Stimulated activated naive CD8-positive, alpha-beta T cell treated with anti-CD3 and anti-CD28 coated beads, Interleukin-15, Interleukin-2, amounts not matched to agents 100 ng/mL and 50 ng/mL, for 24 hours (primary cell): ENCODE results near the gene TBCB.

ENCODE experiments used
- H3K27ac Mint-ChIP-seq: one replicate; pipeline ENCODE4 v1.8.0; 2021; ENCODE audit warnings: mild to moderate bottlenecking, mixed read lengths
- H3K27me3 Mint-ChIP-seq: one replicate; pipeline ENCODE4 v1.8.0; 2021; ENCODE audit warnings: mixed read lengths
- H3K36me3 Mint-ChIP-seq: one replicate; pipeline ENCODE4 v1.8.0; 2021; ENCODE audit warnings: low read depth, mixed read lengths
- H3K4me1 Mint-ChIP-seq: one replicate; pipeline ENCODE4 v1.8.0; 2021; ENCODE audit warnings: low read depth, mixed read lengths
- H3K4me3 Mint-ChIP-seq: one replicate; pipeline ENCODE4 v1.8.0; 2021; ENCODE audit warnings: mild to moderate bottlenecking, mixed read lengths
- H3K9me3 Mint-ChIP-seq: one replicate; pipeline ENCODE4 v1.8.0; 2021; ENCODE audit warnings: mixed read lengths

Gene TBCB

DNA sequence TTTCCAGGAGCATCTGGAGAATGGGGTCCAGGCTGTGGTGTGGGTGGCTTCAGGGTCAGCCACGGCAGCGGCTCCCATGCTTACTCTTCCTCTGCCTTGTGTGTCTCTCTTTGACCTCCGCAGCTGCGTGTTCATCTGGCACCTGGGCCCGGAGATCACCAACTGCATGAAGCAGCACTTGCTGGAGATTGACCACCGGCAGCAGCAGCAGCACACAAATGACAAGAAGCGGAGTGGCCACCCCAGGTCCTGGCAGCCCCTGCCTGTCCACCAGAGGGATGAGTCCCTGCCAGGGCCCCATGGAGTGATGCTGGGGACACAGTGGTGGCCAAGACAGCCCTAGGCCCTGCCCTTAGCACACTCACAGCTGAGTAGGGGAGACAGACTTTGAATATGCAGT is 22.7 kb upstream of the TBCB start:
- peaks cover 16% of the 10 kb centered on the region for H3K4me1 Mint-ChIP-seq
- H3K27ac Mint-ChIP-seq: no peak overlapping the region
- no peak overlapping the region for H3K4me3 Mint-ChIP-seq
- no peaks in the 10 kb centered on the region for H3K27me3 Mint-ChIP-seq
- peaks cover 64% of the 10 kb centered on the region for H3K36me3 Mint-ChIP-seq
- H3K9me3 Mint-ChIP-seq: no peaks in the 10 kb centered on the region

DNA sequence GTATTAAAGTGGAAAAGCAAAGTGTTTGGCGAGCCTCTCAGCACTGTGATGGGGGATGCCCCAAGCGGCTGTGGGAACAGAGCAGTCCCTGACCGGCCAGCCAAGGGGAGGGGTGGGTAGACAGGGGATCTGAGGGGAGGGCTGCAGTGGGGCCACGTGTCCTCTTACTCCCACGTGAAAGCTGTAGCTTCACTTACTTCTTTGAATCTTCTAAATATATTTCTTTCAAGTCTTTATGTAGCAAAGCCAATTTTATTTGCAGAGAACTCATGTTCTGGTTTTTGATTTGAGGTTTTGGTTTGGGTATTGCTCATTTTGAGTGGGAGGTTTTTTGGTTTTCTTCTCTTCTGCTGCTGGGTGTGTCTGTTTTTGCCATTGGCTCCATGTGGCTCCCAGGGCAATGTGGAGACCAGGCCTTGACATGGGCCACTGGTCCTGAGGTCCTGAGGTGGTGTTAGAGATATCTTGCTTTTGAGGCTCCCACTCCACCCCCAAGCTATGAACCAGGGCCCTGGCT is 22.1 kb upstream of the TBCB start:
- H3K4me3 Mint-ChIP-seq: no peak overlapping the region
- H3K27ac Mint-ChIP-seq: peak overlapping the region; percentile 51

DNA sequence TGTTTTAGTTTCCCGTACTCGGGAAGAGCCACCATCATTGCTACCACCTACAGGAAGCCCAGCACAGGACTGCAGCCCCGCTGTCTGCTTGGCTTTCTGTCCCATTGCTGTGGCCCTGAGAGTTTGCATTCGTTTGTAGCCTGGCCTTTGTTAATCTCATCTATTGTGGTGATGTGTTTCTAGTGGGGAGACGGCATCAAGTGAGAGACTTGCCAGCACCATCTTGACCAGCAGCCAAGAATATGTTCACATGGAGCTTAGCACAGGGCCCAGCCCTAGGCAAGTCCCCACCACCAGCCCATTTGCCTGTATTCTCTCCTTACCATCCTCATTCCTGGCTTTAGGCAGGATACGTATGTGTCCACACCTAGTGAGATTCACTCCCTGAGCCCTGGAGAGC is 21.6 kb upstream of the TBCB start:
- Mint-ChIP-seq H3K27ac (peak overlapping the region; percentile 51), H3K4me3 (no peak overlapping the region), H3K9me3 (no peaks in the 10 kb centered on the region), H3K36me3 (peaks cover 60% of the 10 kb centered on the region), H3K27me3 (no peaks in the 10 kb centered on the region), H3K4me1 (peaks cover 16% of the 10 kb centered on the region)

More for the DNA sequence above, 22.1 kb upstream of the TBCB start:
- H3K27me3 Mint-ChIP-seq: no peaks in the 10 kb centered on the region
- H3K4me1 Mint-ChIP-seq: peaks cover 16% of the 10 kb centered on the region
- no peaks in the 10 kb centered on the region for H3K9me3 Mint-ChIP-seq
- H3K36me3 Mint-ChIP-seq: peaks cover 60% of the 10 kb centered on the region

DNA sequence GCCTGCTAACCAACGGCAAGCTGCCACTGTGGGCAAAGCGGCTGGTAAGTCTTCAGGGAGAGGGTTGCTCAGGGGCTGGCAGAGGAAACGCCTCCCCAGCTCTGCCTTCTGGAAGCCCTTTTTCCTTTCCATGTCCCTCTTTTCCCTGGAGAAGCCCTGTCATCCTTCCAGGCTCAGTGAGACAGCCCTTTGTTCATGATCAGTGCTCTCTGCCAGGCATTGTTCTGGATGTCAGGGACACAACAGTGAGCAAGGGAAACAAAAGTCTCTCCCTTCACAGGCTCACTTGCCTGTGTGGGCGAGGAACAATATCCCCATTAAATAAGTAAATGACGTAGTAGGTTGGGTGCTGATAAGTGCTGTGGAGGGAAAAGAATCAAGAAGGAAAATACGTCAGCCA is 18.2 kb upstream of the TBCB start:
- Mint-ChIP-seq H3K9me3 (no peaks in the 10 kb centered on the region), H3K36me3 (peaks cover 31% of the 10 kb centered on the region), H3K4me3 (no peak overlapping the region), H3K27me3 (no peaks in the 10 kb centered on the region), H3K4me1 (peaks cover 16% of the 10 kb centered on the region), H3K27ac (no peak overlapping the region)

DNA sequence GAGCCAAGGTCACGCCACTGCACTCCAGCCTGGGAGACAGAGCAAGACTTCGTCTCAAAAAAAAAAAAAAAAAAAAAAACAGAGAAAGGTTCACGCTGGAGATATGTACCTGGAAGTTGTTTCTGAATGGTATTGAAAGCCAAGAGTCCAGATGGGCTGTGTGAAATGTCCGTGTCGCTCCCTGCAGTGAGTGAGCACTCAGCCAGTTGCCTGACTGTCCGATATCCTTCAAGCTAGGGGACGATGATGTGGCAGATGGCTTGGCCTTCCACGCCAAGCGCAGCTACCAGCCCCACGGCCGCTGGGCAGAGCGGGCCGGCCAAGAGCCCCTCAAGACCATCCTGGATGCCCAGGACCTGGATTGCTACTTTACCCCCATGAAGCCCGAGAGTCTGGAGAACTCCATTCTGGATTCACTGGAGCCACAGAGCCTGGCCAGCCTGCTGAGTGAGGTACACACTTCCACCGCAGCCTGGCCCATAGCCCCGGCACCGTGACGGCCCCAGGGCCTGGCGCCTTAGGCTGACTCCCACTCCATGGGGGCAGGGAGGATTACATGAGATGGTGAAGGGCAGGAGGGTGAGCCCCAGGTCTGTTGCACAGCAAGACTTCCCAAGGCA is 16.0 kb upstream of the TBCB start:
- no peaks in the 10 kb centered on the region for H3K4me1 Mint-ChIP-seq
- H3K4me3 Mint-ChIP-seq: no peak overlapping the region
- no peaks in the 10 kb centered on the region for H3K9me3 Mint-ChIP-seq
- no peak overlapping the region for H3K27ac Mint-ChIP-seq
- H3K36me3 Mint-ChIP-seq: peaks cover 25% of the 10 kb centered on the region
- H3K27me3 Mint-ChIP-seq: no peaks in the 10 kb centered on the region

DNA sequence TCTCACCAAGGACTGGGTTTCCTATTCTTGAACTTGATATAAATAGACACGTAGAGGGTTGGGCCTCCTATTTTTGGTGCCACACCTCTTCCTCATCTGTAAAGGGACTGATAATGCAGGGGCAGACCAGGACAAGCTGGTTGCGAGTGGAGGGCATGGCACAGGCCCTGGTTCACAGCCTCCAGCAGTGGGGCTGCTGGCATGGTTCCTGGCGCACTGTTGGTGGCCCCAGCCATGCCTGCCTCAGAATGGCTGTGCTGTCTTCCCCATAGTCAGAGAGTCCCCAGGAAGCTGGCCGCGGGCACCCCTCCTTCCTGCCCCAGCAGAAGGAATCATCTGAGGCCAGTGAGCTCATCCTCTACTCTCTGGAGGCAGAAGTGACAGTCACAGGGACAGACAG is 14.8 kb upstream of the TBCB start:
- Mint-ChIP-seq H3K4me1 (no peaks in the 10 kb centered on the region), H3K36me3 (peaks cover 18% of the 10 kb centered on the region), H3K4me3 (no peak overlapping the region), H3K9me3 (no peaks in the 10 kb centered on the region), H3K27ac (no peak overlapping the region), H3K27me3 (no peaks in the 10 kb centered on the region)

DNA sequence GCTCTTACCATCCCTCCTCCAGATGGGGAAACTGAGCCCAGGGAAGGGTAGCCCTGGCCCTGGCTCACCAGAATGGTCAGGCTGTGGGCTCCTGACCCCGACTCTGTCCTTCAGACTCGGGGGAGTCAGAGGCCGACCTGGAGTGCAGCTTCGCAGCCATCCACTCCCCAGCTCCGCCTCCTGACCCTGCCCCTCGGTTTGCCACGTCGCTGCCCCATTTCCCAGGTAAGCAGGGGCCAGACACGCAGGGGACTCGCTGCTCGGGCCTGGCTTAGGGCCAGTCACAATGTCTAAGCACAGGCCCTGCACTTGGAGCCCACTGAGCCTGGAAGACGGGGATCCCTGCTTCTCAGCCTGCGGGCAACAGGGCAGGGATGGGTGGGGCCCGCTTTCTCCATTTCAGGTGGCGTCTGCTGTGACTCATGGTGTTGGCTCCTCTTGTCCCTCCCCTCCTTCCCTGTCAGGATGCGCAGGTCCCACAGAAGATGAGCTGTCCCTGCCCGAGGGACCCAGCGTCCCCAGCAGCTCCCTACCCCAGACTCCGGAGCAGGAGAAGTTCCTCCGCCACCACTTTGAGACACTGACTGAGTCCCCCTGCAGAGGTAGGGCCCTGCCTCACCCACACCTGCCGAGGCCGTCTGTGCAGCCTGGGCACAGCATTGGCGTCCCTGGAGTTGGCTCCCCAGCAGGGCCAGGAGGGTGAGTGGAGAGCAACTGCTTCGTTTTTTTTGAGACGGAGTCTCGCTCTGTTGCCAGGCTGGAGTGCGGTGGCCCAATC is 13.5 kb upstream of the TBCB start:
- Mint-ChIP-seq H3K4me3 (no peak overlapping the region), H3K9me3 (no peaks in the 10 kb centered on the region), H3K27me3 (no peaks in the 10 kb centered on the region), H3K27ac (no peak overlapping the region), H3K36me3 (peaks cover 19% of the 10 kb centered on the region), H3K4me1 (no peaks in the 10 kb centered on the region)

DNA sequence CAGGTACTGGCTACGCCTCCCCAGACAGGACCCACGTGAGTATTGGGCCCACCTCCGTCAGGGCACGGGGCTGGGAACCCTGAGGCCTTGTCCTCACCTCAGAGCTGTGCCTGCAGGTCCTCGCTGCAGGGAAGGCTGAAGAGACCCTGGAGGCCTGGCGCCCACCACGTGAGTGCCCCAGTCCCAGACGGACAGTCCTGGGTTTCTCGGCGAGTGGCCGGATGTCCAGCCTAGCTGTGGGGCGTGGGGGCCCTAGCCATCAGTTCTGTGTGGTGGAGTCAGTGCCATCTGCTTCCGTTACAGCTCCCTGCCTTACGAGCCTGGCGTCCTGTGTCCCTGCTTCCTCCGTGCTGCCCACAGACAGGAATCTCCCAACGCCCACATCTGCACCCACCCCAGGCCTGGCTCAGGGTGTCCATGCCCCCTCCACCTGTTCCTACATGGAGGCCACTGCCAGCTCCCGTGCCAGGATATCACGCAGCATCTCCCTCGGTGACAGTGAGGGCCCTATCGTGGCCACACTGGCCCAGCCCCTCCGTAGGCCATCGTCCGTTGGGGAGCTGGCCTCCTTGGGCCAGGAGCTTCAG is 12.1 kb upstream of the TBCB start:
- Mint-ChIP-seq H3K4me3 (no peak overlapping the region), H3K27me3 (no peaks in the 10 kb centered on the region), H3K27ac (no peak overlapping the region), H3K9me3 (no peaks in the 10 kb centered on the region), H3K4me1 (no peaks in the 10 kb centered on the region), H3K36me3 (peaks cover 12% of the 10 kb centered on the region)

DNA sequence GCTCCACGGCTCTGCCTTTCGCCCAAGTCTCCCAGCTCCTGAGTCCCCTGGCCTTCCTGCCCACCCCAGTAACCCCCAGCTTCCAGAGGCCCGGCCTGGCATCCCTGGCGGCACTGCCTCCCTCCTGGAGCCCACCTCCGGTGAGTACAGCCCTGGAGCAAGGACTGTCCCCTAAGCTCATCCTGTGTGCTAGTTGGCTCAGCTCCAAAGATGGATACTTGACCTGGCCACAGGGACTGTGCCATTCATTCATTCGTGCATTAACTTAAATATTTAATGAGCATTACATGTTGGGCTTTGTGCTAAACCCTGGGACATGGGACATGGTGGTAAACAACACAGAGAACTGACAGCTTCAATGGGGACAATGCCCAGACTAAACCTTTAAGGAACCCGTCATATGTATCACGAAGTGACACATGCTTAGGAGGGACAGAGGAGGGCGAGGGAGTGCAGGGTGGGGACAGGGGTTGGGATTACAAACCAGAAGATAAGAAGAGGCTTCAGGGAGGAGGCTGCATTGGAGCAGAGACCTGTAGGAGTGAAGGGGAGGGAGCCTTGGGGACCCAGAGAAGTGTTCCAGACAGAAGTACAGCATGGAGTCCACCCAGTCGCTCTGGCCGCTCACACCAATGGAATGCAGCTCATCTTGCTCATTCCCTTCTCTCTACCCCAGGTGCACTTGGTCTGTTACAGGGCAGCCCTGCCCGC is 11.3 kb upstream of the TBCB start:
- H3K36me3 Mint-ChIP-seq: peaks cover 10% of the 10 kb centered on the region
- no peak overlapping the region for H3K4me3 Mint-ChIP-seq
- no peak overlapping the region for H3K27ac Mint-ChIP-seq
- no peaks in the 10 kb centered on the region for H3K4me1 Mint-ChIP-seq
- no peaks in the 10 kb centered on the region for H3K9me3 Mint-ChIP-seq
- no peaks in the 10 kb centered on the region for H3K27me3 Mint-ChIP-seq

DNA sequence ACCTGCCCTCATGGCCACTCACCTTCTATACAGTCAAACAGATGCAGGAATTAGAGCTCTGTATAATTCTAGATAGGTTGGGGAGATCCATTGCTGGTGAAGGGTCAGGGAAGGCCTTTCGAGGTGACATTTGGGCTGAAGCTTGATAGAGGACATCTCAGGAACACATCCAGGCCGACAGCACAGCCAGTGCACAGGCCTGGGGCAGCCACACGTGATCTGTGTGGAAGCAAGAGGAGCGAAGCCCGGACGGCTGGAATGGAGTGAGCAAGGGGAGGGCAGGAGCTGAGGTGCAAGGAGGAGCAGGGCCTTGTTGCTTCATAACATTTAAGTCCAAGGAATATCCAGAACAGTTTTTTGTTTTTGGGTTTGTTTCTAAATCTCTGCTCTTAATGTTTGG is 8.8 kb upstream of the TBCB start:
- no peak overlapping the region for H3K27ac Mint-ChIP-seq

DNA sequence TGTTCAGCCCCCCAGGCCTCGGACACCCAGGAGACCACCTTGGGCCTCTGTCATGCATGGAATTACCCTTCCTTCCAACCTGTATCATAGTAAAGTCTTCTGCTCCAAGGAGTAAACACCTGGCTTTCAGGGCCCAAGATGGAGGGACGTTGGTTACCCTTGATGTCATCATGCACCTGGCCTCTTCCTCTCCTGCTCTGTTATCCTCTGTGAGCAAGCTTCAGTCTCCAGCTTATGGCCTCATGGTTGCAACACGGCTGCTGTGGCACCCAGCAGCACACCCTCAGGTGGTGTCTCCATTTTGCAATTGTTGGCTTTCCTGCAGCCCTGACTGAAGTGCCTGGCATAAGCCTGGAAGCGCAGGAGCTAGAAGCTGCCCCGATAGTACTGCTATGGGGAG is 8.3 kb upstream of the TBCB start:
- H3K4me3 Mint-ChIP-seq: no peak overlapping the region
- no peaks in the 10 kb centered on the region for H3K4me1 Mint-ChIP-seq
- H3K9me3 Mint-ChIP-seq: no peaks in the 10 kb centered on the region
- peaks cover 15% of the 10 kb centered on the region for H3K36me3 Mint-ChIP-seq
- H3K27me3 Mint-ChIP-seq: no peaks in the 10 kb centered on the region
- no peak overlapping the region for H3K27ac Mint-ChIP-seq

More for the DNA sequence above, 8.8 kb upstream of the TBCB start:
- H3K36me3 Mint-ChIP-seq: peaks cover 12% of the 10 kb centered on the region
- no peak overlapping the region for H3K4me3 Mint-ChIP-seq
- H3K9me3 Mint-ChIP-seq: no peaks in the 10 kb centered on the region
- no peaks in the 10 kb centered on the region for H3K4me1 Mint-ChIP-seq
- no peaks in the 10 kb centered on the region for H3K27me3 Mint-ChIP-seq

DNA sequence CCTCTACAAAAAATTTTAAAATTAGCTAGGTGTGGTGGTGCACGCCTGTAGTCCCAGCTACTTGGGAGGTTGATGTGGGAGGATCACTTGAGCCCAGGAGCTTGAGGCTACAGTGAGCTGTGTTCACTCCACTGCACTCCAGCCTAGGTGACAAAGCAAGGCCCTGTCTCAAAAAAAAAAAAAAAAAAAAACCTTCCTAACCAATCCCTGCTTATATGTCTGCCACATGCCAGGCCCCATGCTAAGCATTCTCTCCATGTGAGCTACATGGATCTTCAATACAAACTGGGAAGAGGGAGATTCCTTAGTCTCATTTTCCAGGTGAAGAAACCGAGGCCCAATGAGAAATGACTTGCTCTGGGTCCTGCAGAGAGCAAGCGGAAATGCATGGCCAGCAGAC is 6.6 kb upstream of the TBCB start:
- Mint-ChIP-seq H3K9me3 (no peaks in the 10 kb centered on the region), H3K27ac (no peak overlapping the region), H3K27me3 (no peaks in the 10 kb centered on the region), H3K4me3 (no peak overlapping the region), H3K36me3 (peaks cover 27% of the 10 kb centered on the region), H3K4me1 (peaks cover 9% of the 10 kb centered on the region)

DNA sequence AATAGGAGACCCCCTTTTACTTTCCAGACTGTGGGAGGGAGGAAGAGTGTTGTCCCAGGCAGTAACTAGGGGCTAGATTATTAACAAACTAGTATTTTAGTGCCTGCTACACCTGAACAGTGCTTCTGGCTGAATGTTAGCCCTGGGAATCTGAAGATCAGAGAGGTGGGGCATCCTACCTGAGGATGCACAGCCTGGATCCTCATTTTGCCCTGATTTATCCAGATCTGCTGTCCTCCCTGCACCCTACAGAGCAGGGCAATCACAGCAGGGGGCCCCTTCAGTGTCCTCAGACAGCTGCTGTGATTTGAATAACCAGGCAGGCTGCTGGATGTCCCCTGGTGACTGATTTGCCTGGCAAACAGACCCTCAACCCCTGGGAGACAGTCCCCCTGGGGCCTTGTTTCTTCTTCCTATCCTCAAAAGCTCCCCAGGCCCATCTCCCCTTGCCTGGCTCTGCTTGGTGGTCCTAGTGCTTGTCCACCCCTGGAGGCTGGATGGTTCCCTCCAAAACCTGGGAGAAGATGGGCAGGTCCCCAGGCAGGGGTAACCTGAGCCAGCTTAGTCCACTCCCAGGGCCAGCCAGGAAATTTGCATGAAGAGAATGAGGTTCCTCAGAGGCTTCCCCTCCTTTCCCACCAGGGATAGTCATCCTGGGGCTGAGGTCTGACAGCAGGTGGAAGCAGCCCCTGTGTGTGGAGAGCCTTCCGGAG is 4.6 kb upstream of the TBCB start, which contains the start of gene OVOL3:
OVOL3 (plus strand) TSS at position 657 of the 713 bp plus-strand sequence. CDS start 60 bp downstream, outside the sequence.
- no peaks in the 10 kb centered on the region for H3K27me3 Mint-ChIP-seq
- peaks cover 33% of the 10 kb centered on the region for H3K36me3 Mint-ChIP-seq
- peaks cover 22% of the 10 kb centered on the region for H3K4me1 Mint-ChIP-seq
- no peak within 1 kb of the TSS for H3K27ac Mint-ChIP-seq
- no peaks in the 10 kb centered on the region for H3K9me3 Mint-ChIP-seq
- H3K4me3 Mint-ChIP-seq: no peak within 1 kb of the TSS

DNA sequence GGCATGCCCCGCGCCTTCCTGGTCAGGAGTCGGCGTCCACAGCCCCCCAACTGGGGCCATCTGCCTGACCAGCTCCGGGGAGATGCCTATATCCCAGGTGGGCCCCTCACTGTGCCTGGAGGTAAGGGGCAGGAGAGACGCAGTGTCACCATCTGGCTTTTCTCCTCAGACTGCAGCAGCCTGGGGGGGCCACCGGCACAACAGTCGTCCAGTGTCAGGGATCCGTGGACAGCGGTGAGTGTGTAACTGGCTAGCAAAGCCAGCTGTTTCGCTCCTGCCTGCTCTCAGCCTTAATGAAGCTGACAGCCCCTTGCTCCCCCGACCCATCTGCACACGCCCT is 4.1 kb upstream of the TBCB start:
- no peak overlapping the region for H3K4me3 Mint-ChIP-seq
- peaks cover 27% of the 10 kb centered on the region for H3K4me1 Mint-ChIP-seq
- no peaks in the 10 kb centered on the region for H3K27me3 Mint-ChIP-seq
- H3K27ac Mint-ChIP-seq: no peak overlapping the region
- H3K36me3 Mint-ChIP-seq: peaks cover 32% of the 10 kb centered on the region
- no peaks in the 10 kb centered on the region for H3K9me3 Mint-ChIP-seq
